ENCODE measurements around the gene AMPD3.

Gene AMPD3

DNA sequence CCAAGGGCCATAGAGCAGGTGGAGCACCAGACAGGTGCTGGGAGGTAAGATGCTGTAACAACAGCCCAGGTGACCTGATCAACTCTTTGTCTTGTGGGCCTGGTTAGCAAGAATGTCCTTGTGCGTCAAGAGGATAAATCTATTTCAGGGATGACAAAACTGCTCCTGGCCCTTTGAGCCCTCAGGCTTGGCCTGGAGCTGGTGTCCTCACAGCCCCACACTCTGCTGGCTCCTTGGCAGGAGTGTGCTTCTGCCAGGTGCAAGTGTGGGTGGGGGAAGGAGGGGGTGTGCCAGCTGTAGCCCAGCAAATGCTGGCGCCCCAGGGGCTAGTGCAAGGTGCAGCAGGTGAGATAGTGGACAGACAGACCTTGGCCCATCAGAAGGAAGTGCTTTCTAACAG is 19.5 kb downstream of the AMPD3 start:
- H4K20me1 ChIP-seq (ENCODE audit: insufficient read depth, low read length): peaks cover 44% of the 10 kb centered on the region
- H2AFZ ChIP-seq (ENCODE audit: low read depth, low read length): no peak overlapping the region
- H3K4me2 ChIP-seq (ENCODE audit: low read length): no peak overlapping the region
- H3K4me1 ChIP-seq (ENCODE audit: low read length): peaks cover 21% of the 10 kb centered on the region
- H3K27me3 ChIP-seq (ENCODE audit: low read depth, low read length): no peaks in the 10 kb centered on the region
- no peak overlapping the region for H3K4me3 ChIP-seq (ENCODE audit: low read length)
- peaks cover 50% of the 10 kb centered on the region for H3K36me3 ChIP-seq (replicated peaks; ENCODE audit: low read depth, low read length)
- H3K79me2 ChIP-seq (ENCODE audit: low read length): peaks cover 4% of the 10 kb centered on the region; the same call in 1 of the 2 replicates
- no peaks in the 10 kb centered on the region for H3K9me3 ChIP-seq (ENCODE audit: insufficient read depth, low read length)
- H3K27ac ChIP-seq (ENCODE audit: low read length): no peak overlapping the region
- H3K9ac ChIP-seq (ENCODE audit: low read length): no peak overlapping the region
- no peak for TF ChIP-seq EZH2phosphoT487 (IDR thresholded peaks at IDR 0.05; ENCODE audit: low read depth)
- TF ChIP-seq, protein P1, sequence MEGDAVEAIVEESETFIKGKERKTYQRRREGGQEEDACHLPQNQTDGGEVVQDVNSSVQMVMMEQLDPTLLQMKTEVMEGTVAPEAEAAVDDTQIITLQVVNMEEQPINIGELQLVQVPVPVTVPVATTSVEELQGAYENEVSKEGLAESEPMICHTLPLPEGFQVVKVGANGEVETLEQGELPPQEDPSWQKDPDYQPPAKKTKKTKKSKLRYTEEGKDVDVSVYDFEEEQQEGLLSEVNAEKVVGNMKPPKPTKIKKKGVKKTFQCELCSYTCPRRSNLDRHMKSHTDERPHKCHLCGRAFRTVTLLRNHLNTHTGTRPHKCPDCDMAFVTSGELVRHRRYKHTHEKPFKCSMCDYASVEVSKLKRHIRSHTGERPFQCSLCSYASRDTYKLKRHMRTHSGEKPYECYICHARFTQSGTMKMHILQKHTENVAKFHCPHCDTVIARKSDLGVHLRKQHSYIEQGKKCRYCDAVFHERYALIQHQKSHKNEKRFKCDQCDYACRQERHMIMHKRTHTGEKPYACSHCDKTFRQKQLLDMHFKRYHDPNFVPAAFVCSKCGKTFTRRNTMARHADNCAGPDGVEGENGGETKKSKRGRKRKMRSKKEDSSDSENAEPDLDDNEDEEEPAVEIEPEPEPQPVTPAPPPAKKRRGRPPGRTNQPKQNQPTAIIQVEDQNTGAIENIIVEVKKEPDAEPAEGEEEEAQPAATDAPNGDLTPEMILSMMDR (IDR thresholded peaks at IDR 0.05; ENCODE audit: low read depth, low read length): no peak

DNA sequence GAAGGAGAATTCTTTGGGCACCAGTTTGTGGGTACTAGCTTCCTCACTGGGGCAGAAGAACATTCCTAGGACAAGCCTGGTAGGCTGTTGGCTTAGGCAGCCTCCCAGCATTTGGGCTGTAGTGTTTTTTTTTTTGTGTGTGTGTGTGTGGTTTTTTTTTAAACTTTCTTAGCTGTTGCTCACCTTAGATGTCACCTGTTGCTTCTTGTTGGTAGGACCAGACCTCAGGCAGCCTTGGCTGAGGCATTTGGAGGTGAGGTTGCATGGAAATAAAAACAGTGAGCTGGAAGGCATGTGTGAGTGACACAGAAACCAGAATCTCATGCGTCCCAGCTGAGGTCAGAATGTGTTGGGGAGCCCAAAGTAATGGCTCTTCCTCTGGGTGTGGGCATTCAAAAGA is 21.3 kb downstream of the AMPD3 start:
- H3K4me1 ChIP-seq (ENCODE audit: low read length): peaks cover 21% of the 10 kb centered on the region
- peaks cover 44% of the 10 kb centered on the region for H4K20me1 ChIP-seq (ENCODE audit: insufficient read depth, low read length)
- H2AFZ ChIP-seq (ENCODE audit: low read depth, low read length): no peak overlapping the region
- H3K36me3 ChIP-seq (replicated peaks; ENCODE audit: low read depth, low read length): peaks cover 61% of the 10 kb centered on the region
- peaks cover 4% of the 10 kb centered on the region; the same call in 1 of the 2 replicates for H3K79me2 ChIP-seq (ENCODE audit: low read length)
- no peak overlapping the region for H3K4me3 ChIP-seq (ENCODE audit: low read length)
- no peak overlapping the region for H3K27ac ChIP-seq (ENCODE audit: low read length)
- H3K9me3 ChIP-seq (ENCODE audit: insufficient read depth, low read length): no peaks in the 10 kb centered on the region
- H3K4me2 ChIP-seq (ENCODE audit: low read length): peak overlapping the region; percentile 2; the same call in 1 of the 2 replicates
- H3K9ac ChIP-seq (ENCODE audit: low read length): no peak overlapping the region
- no peak for TF ChIP-seq EZH2phosphoT487 (IDR thresholded peaks at IDR 0.05; ENCODE audit: low read depth)
- TF ChIP-seq, protein P1 (IDR thresholded peaks at IDR 0.05; ENCODE audit: low read depth, low read length): no peak
- no peaks in the 10 kb centered on the region for H3K27me3 ChIP-seq (ENCODE audit: low read depth, low read length)

DNA sequence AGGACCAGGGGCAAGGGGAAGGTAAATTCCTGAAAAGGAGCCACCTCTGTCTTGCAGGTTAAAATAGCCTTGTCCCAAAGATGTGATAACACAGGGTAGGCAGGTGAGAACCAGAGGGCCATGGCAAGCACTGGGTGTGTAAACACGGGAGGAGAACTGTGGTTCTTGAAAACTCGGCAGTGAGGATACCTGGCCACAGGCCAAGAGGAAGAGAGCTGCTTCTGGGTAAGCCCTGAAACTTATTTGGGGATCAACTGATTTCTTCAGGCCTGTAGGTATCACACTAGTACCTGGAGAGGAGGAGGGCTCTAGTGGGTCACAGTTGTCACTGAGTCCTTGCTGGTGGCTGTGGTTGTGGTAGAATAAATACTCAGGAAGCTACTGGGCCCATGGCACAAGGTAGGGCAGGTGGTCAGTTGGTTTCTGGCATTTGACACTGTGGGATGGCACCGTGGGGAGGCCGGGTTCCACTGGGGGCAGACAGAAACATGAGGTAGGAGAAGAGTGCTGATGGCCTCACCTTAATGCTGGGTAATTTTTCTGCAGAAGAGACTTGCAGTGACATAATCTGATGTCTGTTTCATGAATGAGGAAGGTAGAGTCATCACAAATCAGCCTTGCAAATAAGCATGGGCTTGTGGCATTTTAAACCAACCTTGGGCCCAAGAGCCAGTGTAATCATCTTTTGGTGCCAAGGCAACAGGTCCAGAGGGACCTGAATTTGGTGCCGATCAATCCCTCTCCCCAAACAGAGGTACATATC is 22.0 kb downstream of the AMPD3 start:
- H3K9ac ChIP-seq (ENCODE audit: low read length): no peak overlapping the region
- H3K4me2 ChIP-seq (ENCODE audit: low read length): peak overlapping the region; percentile 2
- peaks cover 4% of the 10 kb centered on the region; the same call in 1 of the 2 replicates for H3K79me2 ChIP-seq (ENCODE audit: low read length)
- no peak overlapping the region for H3K27ac ChIP-seq (ENCODE audit: low read length)
- no peak overlapping the region for H2AFZ ChIP-seq (ENCODE audit: low read depth, low read length)
- no peaks in the 10 kb centered on the region for H3K27me3 ChIP-seq (ENCODE audit: low read depth, low read length)
- H4K20me1 ChIP-seq (ENCODE audit: insufficient read depth, low read length): peaks cover 44% of the 10 kb centered on the region
- H3K4me3 ChIP-seq (ENCODE audit: low read length): no peak overlapping the region
- TF ChIP-seq, protein P1 (IDR thresholded peaks at IDR 0.05; ENCODE audit: low read depth, low read length): no peak
- no peak for TF ChIP-seq EZH2phosphoT487 (IDR thresholded peaks at IDR 0.05; ENCODE audit: low read depth)
- no peaks in the 10 kb centered on the region for H3K9me3 ChIP-seq (ENCODE audit: insufficient read depth, low read length)
- peaks cover 21% of the 10 kb centered on the region for H3K4me1 ChIP-seq (ENCODE audit: low read length)
- peaks cover 68% of the 10 kb centered on the region for H3K36me3 ChIP-seq (replicated peaks; ENCODE audit: low read depth, low read length)

DNA sequence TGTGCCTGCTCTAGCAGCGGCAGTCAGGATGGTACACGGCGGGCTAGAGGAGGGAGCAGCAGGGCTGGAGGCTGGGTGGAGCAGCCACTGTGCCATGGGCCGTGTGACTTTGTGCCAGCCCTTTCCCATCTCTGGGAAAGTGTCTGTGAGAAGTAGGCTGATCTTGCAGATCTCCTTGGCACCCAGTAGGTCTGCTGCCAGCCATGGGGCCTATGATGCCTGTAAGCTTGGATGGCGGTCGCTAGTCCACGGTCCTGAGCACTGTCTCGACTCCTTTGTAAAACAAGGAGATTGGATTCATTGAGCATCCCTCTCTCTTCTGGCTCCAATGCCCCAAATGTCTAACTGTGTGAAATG is 22.6 kb downstream of the AMPD3 start:
- H3K4me1 ChIP-seq (ENCODE audit: low read length): peaks cover 21% of the 10 kb centered on the region
- no peak for TF ChIP-seq EZH2phosphoT487 (IDR thresholded peaks at IDR 0.05; ENCODE audit: low read depth)
- TF ChIP-seq, protein P1 (IDR thresholded peaks at IDR 0.05; ENCODE audit: low read depth, low read length): no peak
- peaks cover 4% of the 10 kb centered on the region; the same call in 1 of the 2 replicates for H3K79me2 ChIP-seq (ENCODE audit: low read length)
- H3K27ac ChIP-seq (ENCODE audit: low read length): no peak overlapping the region
- no peaks in the 10 kb centered on the region for H3K9me3 ChIP-seq (ENCODE audit: insufficient read depth, low read length)
- no peak overlapping the region for H3K4me2 ChIP-seq (ENCODE audit: low read length)
- H4K20me1 ChIP-seq (ENCODE audit: insufficient read depth, low read length): peaks cover 44% of the 10 kb centered on the region
- peaks cover 70% of the 10 kb centered on the region for H3K36me3 ChIP-seq (replicated peaks; ENCODE audit: low read depth, low read length)
- H3K4me3 ChIP-seq (ENCODE audit: low read length): no peak overlapping the region
- H2AFZ ChIP-seq (ENCODE audit: low read depth, low read length): no peak overlapping the region
- H3K27me3 ChIP-seq (ENCODE audit: low read depth, low read length): no peaks in the 10 kb centered on the region
- H3K9ac ChIP-seq (ENCODE audit: low read length): no peak overlapping the region
